Measurements from ENCODE around the gene KRT81. TPM values are rescaled to one million over a fixed set of nuclear protein-coding genes. Genes with fewer than 3 reads are reported as not detected.

Gene KRT81
- total RNA-seq, 2 experiments from 2014 or later, result not detected

- ATAC-seq (ENCODE audit: poor library complexity), result no peak
- no peak overlapping the region for H3K4me3 Mint-ChIP-seq
- H3K4me1 ChIP-seq (ENCODE audit: insufficient read depth, low read length), result peaks cover 6% of the 10 kb centered on the region
- POLR2A ChIA-PET, result no interaction called here
- H3K36me3 Mint-ChIP-seq (ENCODE audit: low read depth), result no peaks in the 10 kb centered on the region
- CTCF ChIA-PET, result no interaction called here
- DNase-seq, result no peak
- H3K27me3 ChIP-seq (ENCODE audit: control insufficient read depth in 1 of 2, insufficient read depth in 2 of 2, low read length in 2 of 2), result peaks cover 0 to 7% of the 10 kb centered on the region in 2 experiments
- peaks cover 11% of the 10 kb centered on the region for H3K4me1 Mint-ChIP-seq (ENCODE audit: low read depth)
- intact Hi-C loops (cut with DNase I, micrococcal nuclease), result no loop called here
- H3K27ac ChIP-seq (ENCODE audit: low read depth in 1 of 2, low read length in 2 of 2), result no peak overlapping the region
- H3K9me3 ChIP-seq (ENCODE audit: control insufficient read depth in 1 of 2, insufficient read depth in 1 of 2, low read length in 2 of 2), result no peaks in the 10 kb centered on the region
- H3K27ac Mint-ChIP-seq, result no peak overlapping the region
- H3K36me3 ChIP-seq (ENCODE audit: insufficient read depth, low read length), result no peaks in the 10 kb centered on the region
- H3K27me3 Mint-ChIP-seq, result peaks cover 19% of the 10 kb centered on the region
- no peak overlapping the region for H3K4me3 ChIP-seq (ENCODE audit: low read length)
- no peak for TF ChIP-seq CTCF (IDR thresholded peaks at IDR 0.05)
- no peaks in the 10 kb centered on the region for H3K9me3 Mint-ChIP-seq
These were observed 9.7 kb upstream of the KRT81 start for GRCh38 chr12:52300796-52301691.

GRCh38 chr12:52298677-52299190 is 7.4 kb upstream of the KRT81 start:
- Mint-ChIP-seq H3K27ac (no peak overlapping the region), H3K9me3 (no peaks in the 10 kb centered on the region), H3K27me3 (peaks cover 10% of the 10 kb centered on the region), H3K36me3 (ENCODE audit: low read depth) (no peaks in the 10 kb centered on the region), H3K4me1 (ENCODE audit: low read depth) (no peaks in the 10 kb centered on the region), H3K4me3 (no peak overlapping the region)
- intact Hi-C loops (cut with DNase I, micrococcal nuclease), result no loop called here
- DNase-seq, result no peak
- H3K4me1 ChIP-seq (ENCODE audit: insufficient read depth, low read length), result no peaks in the 10 kb centered on the region
- no peak for TF ChIP-seq CTCF (IDR thresholded peaks at IDR 0.05)
- CTCF ChIA-PET, result interaction anchor here (1.1 kb wide), 1 partner anchor 9 kb away, joined by 3 read pairs; no protein-coding TSS in a partner anchor
- H3K36me3 ChIP-seq (ENCODE audit: insufficient read depth, low read length), result no peaks in the 10 kb centered on the region
- no peak for ATAC-seq (ENCODE audit: poor library complexity)
- peaks cover 0 to 8% of the 10 kb centered on the region in 2 experiments for H3K27me3 ChIP-seq (ENCODE audit: control insufficient read depth in 1 of 2, insufficient read depth in 2 of 2, low read length in 2 of 2)
- no peaks in the 10 kb centered on the region for H3K9me3 ChIP-seq (ENCODE audit: control insufficient read depth in 1 of 2, insufficient read depth in 1 of 2, low read length in 2 of 2)
- H3K4me3 ChIP-seq (ENCODE audit: low read length), result no peak overlapping the region
- POLR2A ChIA-PET, result no interaction called here
- no peak overlapping the region for H3K27ac ChIP-seq (ENCODE audit: low read depth in 1 of 2, low read length in 2 of 2)

GRCh38 chr12:52296572-52297215 is 5.4 kb upstream of the KRT81 start:
- ChIA-PET CTCF (no interaction called here), POLR2A (no interaction called here)
- Histone ChIP-seq H3K27ac (ENCODE audit: low read depth in 1 of 2, low read length in 2 of 2) (no peak overlapping the region), H3K9me3 (ENCODE audit: control insufficient read depth in 1 of 2, insufficient read depth in 1 of 2, low read length in 2 of 2) (no peaks in the 10 kb centered on the region), H3K27me3 (ENCODE audit: control insufficient read depth in 1 of 2, insufficient read depth in 2 of 2, low read length in 2 of 2) (peaks cover 0 to 14% of the 10 kb centered on the region in 2 experiments), H3K4me1 (ENCODE audit: insufficient read depth, low read length) (no peaks in the 10 kb centered on the region), H3K36me3 (ENCODE audit: insufficient read depth, low read length) (no peaks in the 10 kb centered on the region), H3K4me3 (ENCODE audit: low read length) (no peak overlapping the region)
- no peaks in the 10 kb centered on the region for H3K36me3 Mint-ChIP-seq (ENCODE audit: low read depth)
- H3K4me3 Mint-ChIP-seq, result no peak overlapping the region
- ATAC-seq (ENCODE audit: poor library complexity) (no peak), DNase-seq (peak in 1 of 14 experiments; percentile 7)
- intact Hi-C loops (cut with DNase I, micrococcal nuclease), result no loop called here
- TF ChIP-seq CTCF (IDR thresholded peaks at IDR 0.05), result no peak
- H3K4me1 Mint-ChIP-seq (ENCODE audit: low read depth), result no peaks in the 10 kb centered on the region
- H3K27ac Mint-ChIP-seq, result no peak overlapping the region
- no peaks in the 10 kb centered on the region for H3K9me3 Mint-ChIP-seq
- H3K27me3 Mint-ChIP-seq, result peaks cover 21% of the 10 kb centered on the region
